IMR-90 (cell line): ENCODE data around the gene GPX5.

Source experiments
- CEBPB ChIP-seq: IDR thresholded peaks from 2 replicates; pipeline ENCODE4 v1.6.1; 2012; ENCODE audit warnings: low read depth, low read length, improper control_type of control experiment
- FOS ChIP-seq: fragments of 150-350 bp; IDR thresholded peaks from 2 replicates; pipeline ENCODE4 v1.6.1; 2016; ENCODE audit warnings: low read depth, low read length
- MXI1 ChIP-seq: IDR thresholded peaks from 2 replicates; pipeline ENCODE4 v1.6.1; 2012; ENCODE audit warnings: low read depth, mild to moderate bottlenecking, low read length, moderate library complexity, borderline replicate concordance
- POLR2A ChIP-seq: IDR thresholded peaks from 2 replicates; pipeline ENCODE4 v1.6.1; 2012; ENCODE audit warnings: mild to moderate bottlenecking, low read depth, low read length
- RAD21 ChIP-seq: IDR thresholded peaks from 2 replicates; pipeline ENCODE4 v1.6.1; 2012; ENCODE audit warnings: low read length, improper control_type of control experiment
- RFX5 ChIP-seq: IDR thresholded peaks from 2 replicates; pipeline ENCODE4 v1.8.0; 2012; ENCODE audit warnings: low read depth, mild to moderate bottlenecking, low read length, moderate library complexity
- SMC3 ChIP-seq: fragments of 150-350 bp; IDR thresholded peaks from 2 replicates; pipeline ENCODE4 v1.6.1; 2016; ENCODE audit warnings: low read depth, mild to moderate bottlenecking, antibody characterized with exemption, low read length, moderate library complexity
- TF ChIP-seq, protein P1 (sequence below): fragments of 150-350 bp; IDR thresholded peaks from 2 replicates; pipeline ENCODE4 v1.6.1; 2017; ENCODE audit warnings: mild to moderate bottlenecking, antibody characterized with exemption, low read length, low read depth
- TF ChIP-seq, protein P2 (sequence below): conservative IDR thresholded peaks from 2 replicates; pipeline ENCODE4 v1.5.1; 2012; ENCODE audit warnings: mild to moderate bottlenecking, low read depth, low read length, improper control_type of control experiment

DNA sequence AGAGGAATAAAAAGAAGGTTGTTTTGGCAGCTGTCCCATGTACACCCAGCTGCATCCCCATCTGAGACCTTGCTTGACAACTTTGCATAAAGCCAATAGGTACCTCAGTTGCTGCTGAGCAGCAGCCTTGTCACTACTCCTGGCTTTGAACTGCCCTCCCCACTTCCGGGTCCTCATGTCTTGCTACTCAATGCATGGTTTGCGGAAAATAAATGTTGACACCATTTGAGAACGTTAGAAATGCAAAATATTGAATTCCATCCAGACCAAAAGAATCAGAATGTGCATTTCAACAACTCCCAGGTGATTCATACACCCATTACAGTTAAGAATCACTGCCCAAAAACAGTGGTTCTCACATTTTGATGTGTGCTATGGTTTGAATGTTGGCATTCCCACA is 32.9 kb downstream of the GPX5 start:
- no peak for TF ChIP-seq RFX5
- TF ChIP-seq, protein P1, sequence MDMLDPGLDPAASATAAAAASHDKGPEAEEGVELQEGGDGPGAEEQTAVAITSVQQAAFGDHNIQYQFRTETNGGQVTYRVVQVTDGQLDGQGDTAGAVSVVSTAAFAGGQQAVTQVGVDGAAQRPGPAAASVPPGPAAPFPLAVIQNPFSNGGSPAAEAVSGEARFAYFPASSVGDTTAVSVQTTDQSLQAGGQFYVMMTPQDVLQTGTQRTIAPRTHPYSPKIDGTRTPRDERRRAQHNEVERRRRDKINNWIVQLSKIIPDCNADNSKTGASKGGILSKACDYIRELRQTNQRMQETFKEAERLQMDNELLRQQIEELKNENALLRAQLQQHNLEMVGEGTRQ = no peak
- TF ChIP-seq POLR2A = no peak
- TF ChIP-seq, protein P2, sequence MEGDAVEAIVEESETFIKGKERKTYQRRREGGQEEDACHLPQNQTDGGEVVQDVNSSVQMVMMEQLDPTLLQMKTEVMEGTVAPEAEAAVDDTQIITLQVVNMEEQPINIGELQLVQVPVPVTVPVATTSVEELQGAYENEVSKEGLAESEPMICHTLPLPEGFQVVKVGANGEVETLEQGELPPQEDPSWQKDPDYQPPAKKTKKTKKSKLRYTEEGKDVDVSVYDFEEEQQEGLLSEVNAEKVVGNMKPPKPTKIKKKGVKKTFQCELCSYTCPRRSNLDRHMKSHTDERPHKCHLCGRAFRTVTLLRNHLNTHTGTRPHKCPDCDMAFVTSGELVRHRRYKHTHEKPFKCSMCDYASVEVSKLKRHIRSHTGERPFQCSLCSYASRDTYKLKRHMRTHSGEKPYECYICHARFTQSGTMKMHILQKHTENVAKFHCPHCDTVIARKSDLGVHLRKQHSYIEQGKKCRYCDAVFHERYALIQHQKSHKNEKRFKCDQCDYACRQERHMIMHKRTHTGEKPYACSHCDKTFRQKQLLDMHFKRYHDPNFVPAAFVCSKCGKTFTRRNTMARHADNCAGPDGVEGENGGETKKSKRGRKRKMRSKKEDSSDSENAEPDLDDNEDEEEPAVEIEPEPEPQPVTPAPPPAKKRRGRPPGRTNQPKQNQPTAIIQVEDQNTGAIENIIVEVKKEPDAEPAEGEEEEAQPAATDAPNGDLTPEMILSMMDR = no peak
- TF ChIP-seq MXI1 = no peak
- no peak for TF ChIP-seq CEBPB
- TF ChIP-seq FOS = no peak
- no peak for TF ChIP-seq SMC3
- no peak for TF ChIP-seq RAD21
